ENCODE data around the gene PSMD2. TPM values are rescaled to one million over a fixed set of nuclear protein-coding genes. Genes with fewer than 3 reads are reported as not detected.
"Not testable (repeated sequence)": the region's sequence is repeated elsewhere in the genome, so short reads cannot be mapped to it uniquely, and the experiment has no call there.

Gene PSMD2
- total RNA-seq = 228 TPM
- long read RNA-seq, transcript PSMD2-201 (21 exons, 3,449 nt) = major isoform, 284 of 326 reads
- long read RNA-seq, partial matches to known transcripts = 25 of 326 reads
- long read RNA-seq, other reads (novel, unspliced or antisense) = 17 of 326 reads

- DNase-seq (ENCODE audit: missing footprints) (peak; percentile 99), ATAC-seq (peak; percentile 99)
- intact Hi-C loops (cut with DNase I) = loop anchor here (1.0 to 5.0 kb wide), 3 partner anchors 15 to 402 kb away; partner anchors contain the start of genes ABCF3 and EIF4G1
Measured at GRCh38 chr3:184298759-184299487, at the start of gene PSMD2. TSS of gene PSMD2 (plus strand) at chr3:184299241. CDS start at chr3:184299267, 26 bp downstream.

- peak; percentile 99 for ATAC-seq
Measured at GRCh38 chr3:184249412-184250166, 49.5 kb upstream of the PSMD2 start, which contains the start of gene EEF1AKMT4. TSS of gene EEF1AKMT4 (plus strand) at chr3:184249672. CDS start at chr3:184249695, 23 bp downstream.

GRCh38 chr3:184250167-184250828 is 48.7 kb upstream of the PSMD2 start:
- intact Hi-C loops (cut with DNase I) = loop anchor here (2.0 to 5.0 kb wide), 2 partner anchors 233 to 355 kb away; partner anchors contain the start of gene ABCC5
- ATAC-seq (peak; percentile 82), DNase-seq (ENCODE audit: missing footprints) (peak; percentile 87)

More at GRCh38 chr3:184249412-184250166, 49.5 kb upstream of the PSMD2 start, which contains the start of gene EEF1AKMT4:
- intact Hi-C loops (cut with DNase I) = loop anchor here (1.0 to 5.0 kb wide), 6 partner anchors 62 to 362 kb away; partner anchors contain the start of genes ABCC5, ABCF3, DVL3 and EIF2B5
- peak; percentile 98 for DNase-seq (ENCODE audit: missing footprints)

- ATAC-seq = no peak
- intact Hi-C loops (cut with DNase I) = no loop called here
- no peak for DNase-seq (ENCODE audit: missing footprints)
Measured at GRCh38 chr3:184255291-184256039, 43.6 kb upstream of the PSMD2 start.

- no peak for DNase-seq (ENCODE audit: missing footprints)
- intact Hi-C loops (cut with DNase I) = no loop called here
- ATAC-seq = no peak
Measured at GRCh38 chr3:184257083-184257915, 41.7 kb upstream of the PSMD2 start.

- intact Hi-C loops (cut with DNase I) = no loop called here
- ATAC-seq (no peak), DNase-seq (ENCODE audit: missing footprints) (no peak)
Measured at GRCh38 chr3:184258926-184259325, 40.1 kb upstream of the PSMD2 start.

GRCh38 chr3:184259396-184259877 is 39.6 kb upstream of the PSMD2 start:
- intact Hi-C loops (cut with DNase I) = no loop called here
- ATAC-seq (no peak), DNase-seq (ENCODE audit: missing footprints) (no peak)

- no peak for DNase-seq (ENCODE audit: missing footprints)
- intact Hi-C loops (cut with DNase I) = no loop called here
- ATAC-seq = peak; percentile 65
Measured at GRCh38 chr3:184259878-184260723, 38.9 kb upstream of the PSMD2 start.

GRCh38 chr3:184260724-184261269 is 38.2 kb upstream of the PSMD2 start:
- ATAC-seq (no peak), DNase-seq (ENCODE audit: missing footprints) (no peak)
- intact Hi-C loops (cut with DNase I) = no loop called here

- no peak for DNase-seq (ENCODE audit: missing footprints)
- peak; percentile 51 for ATAC-seq
- intact Hi-C loops (cut with DNase I) = no loop called here
Measured at GRCh38 chr3:184261270-184261853, 37.7 kb upstream of the PSMD2 start, which contains the start of gene CAMK2N2. TSS of gene CAMK2N2 (minus strand) at chr3:184261553. CDS start at chr3:184261285, 268 bp downstream.

- intact Hi-C loops (cut with DNase I) = no loop called here
- ATAC-seq (no peak), DNase-seq (ENCODE audit: missing footprints) (no peak)
Measured at GRCh38 chr3:184261854-184262763, 36.9 kb upstream of the PSMD2 start.

GRCh38 chr3:184262764-184263179 is 36.3 kb upstream of the PSMD2 start:
- intact Hi-C loops (cut with DNase I) = no loop called here
- DNase-seq (ENCODE audit: missing footprints) = no peak

GRCh38 chr3:184267249-184267648 is 31.8 kb upstream of the PSMD2 start:
- DNase-seq (ENCODE audit: missing footprints); ATAC-seq; intact Hi-C loops (cut with DNase I): not testable (repeated sequence)

More at GRCh38 chr3:184262764-184263179, 36.3 kb upstream of the PSMD2 start:
- ATAC-seq = no peak

GRCh38 chr3:184272269-184272668 is 26.8 kb upstream of the PSMD2 start:
- ATAC-seq (no peak), DNase-seq (ENCODE audit: missing footprints) (no peak)
- intact Hi-C loops (cut with DNase I) = no loop called here

GRCh38 chr3:184275381-184275701 is 23.7 kb upstream of the PSMD2 start:
- ATAC-seq (no peak), DNase-seq (ENCODE audit: missing footprints) (no peak)
- intact Hi-C loops (cut with DNase I) = no loop called here
